HL-60 (cell line): ENCODE data around the gene SPINDOC.

Experiments
- DNase-seq, 2 experiments: peaks; one replicate each; pipeline ENCODE4 v3.0.0-alpha.2; 2010 to 2020; ENCODE audit warnings: low read depth in 1 of 2, low spot score in 1 of 2
- H3K27ac ChIP-seq: fragments of 250-450 bp; sonication (Bioruptor Pico); replicated peaks from 2 replicates; pipeline ENCODE4 v1.5.1; 2020; ENCODE audit warnings: mild to moderate bottlenecking, moderate library complexity
- H3K27me3 ChIP-seq: fragments of 250-450 bp; sonication (Bioruptor Pico); 2 replicates; pipeline ENCODE4 v1.5.1; 2021; ENCODE audit warnings: mild to moderate bottlenecking, moderate library complexity; ENCODE audit not compliant: insufficient read depth, poor library complexity, severe bottlenecking
- H3K4me3 ChIP-seq: replicated peaks from 2 replicates; pipeline ENCODE4 v1.5.1; 2011; ENCODE audit warnings: mild to moderate bottlenecking, control low read depth, low read length; ENCODE audit not compliant: insufficient read depth
- GABPA ChIP-seq: IDR thresholded peaks from 2 replicates; pipeline ENCODE4 v1.6.1; 2012; ENCODE audit warnings: low read depth
- POLR2AphosphoS5 ChIP-seq: IDR thresholded peaks from 2 replicates; pipeline ENCODE4 v1.6.1; 2012; ENCODE audit warnings: low read depth
- SPI1 ChIP-seq: IDR thresholded peaks from 2 replicates; pipeline ENCODE4 v1.6.1; 2012; ENCODE audit warnings: low read depth, mild to moderate bottlenecking, borderline replicate concordance
- TF ChIP-seq, protein P1 (sequence below): IDR thresholded peaks from 2 replicates; pipeline ENCODE4 v1.6.1; 2012; ENCODE audit warnings: low read depth; ENCODE audit not compliant: insufficient replicate concordance
- TF ChIP-seq, protein P2 (sequence below): IDR thresholded peaks from one replicate; pipeline ENCODE4 v1.5.1; 2011; ENCODE audit warnings: low read length, control low read depth, inconsistent platforms; ENCODE audit not compliant: insufficient read depth

The SPINDOC gene

DNA sequence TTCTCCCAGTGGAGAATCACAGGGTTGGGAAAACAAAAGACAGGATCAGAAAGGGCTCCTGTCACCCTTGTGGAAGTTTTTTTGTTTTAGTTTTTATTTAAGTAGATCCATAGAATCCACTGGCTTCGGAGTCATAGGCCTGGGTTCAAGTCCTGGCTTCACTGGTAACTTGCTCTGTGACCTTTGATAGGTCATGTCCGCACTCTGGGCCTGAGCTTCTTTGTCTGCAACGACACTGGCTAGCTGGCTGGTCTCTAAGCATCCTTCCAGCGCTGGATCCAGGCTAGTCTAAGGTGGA, 46.0 kb upstream of the SPINDOC start:
- no peak for DNase-seq
- no peak for TF ChIP-seq SPI1
- TF ChIP-seq, protein P1, sequence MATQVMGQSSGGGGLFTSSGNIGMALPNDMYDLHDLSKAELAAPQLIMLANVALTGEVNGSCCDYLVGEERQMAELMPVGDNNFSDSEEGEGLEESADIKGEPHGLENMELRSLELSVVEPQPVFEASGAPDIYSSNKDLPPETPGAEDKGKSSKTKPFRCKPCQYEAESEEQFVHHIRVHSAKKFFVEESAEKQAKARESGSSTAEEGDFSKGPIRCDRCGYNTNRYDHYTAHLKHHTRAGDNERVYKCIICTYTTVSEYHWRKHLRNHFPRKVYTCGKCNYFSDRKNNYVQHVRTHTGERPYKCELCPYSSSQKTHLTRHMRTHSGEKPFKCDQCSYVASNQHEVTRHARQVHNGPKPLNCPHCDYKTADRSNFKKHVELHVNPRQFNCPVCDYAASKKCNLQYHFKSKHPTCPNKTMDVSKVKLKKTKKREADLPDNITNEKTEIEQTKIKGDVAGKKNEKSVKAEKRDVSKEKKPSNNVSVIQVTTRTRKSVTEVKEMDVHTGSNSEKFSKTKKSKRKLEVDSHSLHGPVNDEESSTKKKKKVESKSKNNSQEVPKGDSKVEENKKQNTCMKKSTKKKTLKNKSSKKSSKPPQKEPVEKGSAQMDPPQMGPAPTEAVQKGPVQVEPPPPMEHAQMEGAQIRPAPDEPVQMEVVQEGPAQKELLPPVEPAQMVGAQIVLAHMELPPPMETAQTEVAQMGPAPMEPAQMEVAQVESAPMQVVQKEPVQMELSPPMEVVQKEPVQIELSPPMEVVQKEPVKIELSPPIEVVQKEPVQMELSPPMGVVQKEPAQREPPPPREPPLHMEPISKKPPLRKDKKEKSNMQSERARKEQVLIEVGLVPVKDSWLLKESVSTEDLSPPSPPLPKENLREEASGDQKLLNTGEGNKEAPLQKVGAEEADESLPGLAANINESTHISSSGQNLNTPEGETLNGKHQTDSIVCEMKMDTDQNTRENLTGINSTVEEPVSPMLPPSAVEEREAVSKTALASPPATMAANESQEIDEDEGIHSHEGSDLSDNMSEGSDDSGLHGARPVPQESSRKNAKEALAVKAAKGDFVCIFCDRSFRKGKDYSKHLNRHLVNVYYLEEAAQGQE, result no peak
- TF ChIP-seq, protein P2, sequence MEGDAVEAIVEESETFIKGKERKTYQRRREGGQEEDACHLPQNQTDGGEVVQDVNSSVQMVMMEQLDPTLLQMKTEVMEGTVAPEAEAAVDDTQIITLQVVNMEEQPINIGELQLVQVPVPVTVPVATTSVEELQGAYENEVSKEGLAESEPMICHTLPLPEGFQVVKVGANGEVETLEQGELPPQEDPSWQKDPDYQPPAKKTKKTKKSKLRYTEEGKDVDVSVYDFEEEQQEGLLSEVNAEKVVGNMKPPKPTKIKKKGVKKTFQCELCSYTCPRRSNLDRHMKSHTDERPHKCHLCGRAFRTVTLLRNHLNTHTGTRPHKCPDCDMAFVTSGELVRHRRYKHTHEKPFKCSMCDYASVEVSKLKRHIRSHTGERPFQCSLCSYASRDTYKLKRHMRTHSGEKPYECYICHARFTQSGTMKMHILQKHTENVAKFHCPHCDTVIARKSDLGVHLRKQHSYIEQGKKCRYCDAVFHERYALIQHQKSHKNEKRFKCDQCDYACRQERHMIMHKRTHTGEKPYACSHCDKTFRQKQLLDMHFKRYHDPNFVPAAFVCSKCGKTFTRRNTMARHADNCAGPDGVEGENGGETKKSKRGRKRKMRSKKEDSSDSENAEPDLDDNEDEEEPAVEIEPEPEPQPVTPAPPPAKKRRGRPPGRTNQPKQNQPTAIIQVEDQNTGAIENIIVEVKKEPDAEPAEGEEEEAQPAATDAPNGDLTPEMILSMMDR, result no peak
- TF ChIP-seq GABPA, result no peak
- TF ChIP-seq POLR2AphosphoS5, result no peak
- H3K27ac ChIP-seq, result no peak overlapping the region
- peaks cover 20% of the 10 kb centered on the region for H3K27me3 ChIP-seq
- peak overlapping the region; percentile 75 for H3K4me3 ChIP-seq

DNA sequence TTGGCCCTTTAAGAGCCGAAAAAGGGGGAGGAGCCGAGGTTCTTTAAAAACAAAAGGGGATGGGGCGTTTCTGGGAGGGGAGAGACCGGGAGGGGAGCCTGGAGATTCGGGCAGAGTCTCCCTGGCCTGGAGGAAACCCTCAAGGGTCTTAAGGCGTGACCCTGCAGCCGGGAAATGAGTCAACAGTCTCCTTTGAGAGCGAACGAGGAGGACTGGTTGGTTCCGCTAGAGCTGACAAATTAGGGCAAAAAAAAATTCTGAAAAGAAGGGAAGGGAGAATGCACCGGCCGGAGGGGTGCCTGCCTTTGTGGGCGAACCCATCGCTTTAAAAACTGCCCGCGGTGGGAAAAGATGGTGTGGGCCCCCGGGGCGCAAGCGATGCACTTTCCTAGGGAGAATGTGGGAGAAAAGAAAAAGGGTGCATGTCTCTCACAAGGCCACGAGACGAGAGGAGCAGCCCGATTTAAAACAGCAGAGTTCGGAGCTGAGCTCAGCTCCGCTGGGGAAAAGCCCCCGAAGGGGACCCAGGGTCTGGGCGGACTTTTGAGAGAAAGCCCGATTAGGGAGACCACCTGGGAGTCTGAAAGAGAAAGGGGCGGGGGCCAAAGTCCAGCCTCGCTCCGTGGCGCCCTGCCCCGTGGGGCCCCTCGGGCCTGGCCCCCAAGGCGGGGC, 45.6 kb upstream of the SPINDOC start:
- peaks cover 23% of the 10 kb centered on the region for H3K27me3 ChIP-seq
- TF ChIP-seq POLR2AphosphoS5, result no peak
- TF ChIP-seq, protein P2, result no peak
- no peak for TF ChIP-seq GABPA
- no peak for TF ChIP-seq SPI1
- TF ChIP-seq, protein P1, result no peak
- H3K4me3 ChIP-seq, result peak overlapping the region; percentile 75
- H3K27ac ChIP-seq, result no peak overlapping the region
- peak in 1 of 2 experiments; percentile 41 for DNase-seq

DNA sequence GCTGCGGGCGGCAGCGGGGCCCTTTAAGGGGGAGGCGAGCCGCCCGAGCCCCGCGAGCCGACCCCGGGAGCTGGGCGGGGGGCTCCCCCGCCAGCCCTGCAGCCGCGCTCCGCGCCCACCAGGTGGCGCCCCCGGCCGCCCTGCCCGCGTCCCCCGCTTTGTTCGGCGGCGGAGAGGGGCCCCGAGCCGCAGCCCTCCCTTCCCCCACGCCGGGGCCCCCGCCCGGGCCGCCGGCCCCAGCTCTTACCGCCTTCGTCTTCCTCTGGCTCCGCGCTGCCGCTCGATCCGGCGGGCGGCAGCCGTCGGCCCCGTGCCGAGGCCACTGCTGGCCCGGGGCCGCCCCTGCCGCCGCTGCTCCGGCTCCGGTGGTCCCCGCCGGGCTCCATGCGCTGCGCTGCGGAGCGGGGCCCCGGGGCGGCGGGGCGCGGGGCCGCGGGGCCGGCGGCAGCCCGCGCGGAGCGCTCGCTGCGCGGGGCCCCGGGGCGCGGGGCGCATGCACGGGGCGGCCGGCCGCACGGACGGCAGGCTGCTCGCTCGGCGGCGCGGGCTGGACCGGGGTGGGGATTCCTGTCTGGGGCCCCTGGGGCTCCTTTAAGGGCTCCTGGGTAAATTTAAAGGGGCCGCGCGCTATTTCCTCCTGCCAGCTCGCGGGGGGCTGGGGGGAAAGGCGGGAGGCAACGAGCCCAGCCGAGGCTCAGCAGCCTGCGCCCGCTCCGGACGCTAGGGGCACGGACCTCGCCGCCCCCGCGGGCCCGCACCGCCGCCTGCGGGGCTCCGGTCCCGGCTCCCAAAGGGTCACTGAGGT, 44.8 kb upstream of the SPINDOC start, which contains the start of gene ZFTA:
TSS of gene ZFTA (minus strand) at position 539 of the 805 bp plus-strand sequence. CDS start at position 386, 153 bp downstream.
- H3K27ac ChIP-seq, result no peak within 1 kb of the TSS
- H3K4me3 ChIP-seq, result peak within 1 kb of the TSS; percentile 75
- DNase-seq, result peak in 1 of 2 experiments; percentile 27
- TF ChIP-seq, protein P2, result no peak
- no peak for TF ChIP-seq GABPA
- TF ChIP-seq, protein P1, result no peak
- no peak for TF ChIP-seq POLR2AphosphoS5
- TF ChIP-seq SPI1, result no peak
- peaks cover 29% of the 10 kb centered on the region for H3K27me3 ChIP-seq
